HepG2 (cell line): Measurements from ENCODE around the gene ARPC1B. TPM values are rescaled to one million over a fixed set of nuclear protein-coding genes. Genes with fewer than 3 reads are reported as not detected.

Source experiments
- ERF ChIP-seq: IDR thresholded peaks from 2 replicates; pipeline ENCODE4 v1.6.1; 2018; ENCODE audit warnings: missing biosample characterization, missing genetic modification reagents
- FOSL2 ChIP-seq: sonication (generic); formaldehyde crosslinking; IDR thresholded peaks from 2 replicates; pipeline ENCODE4 v1.4.0; 2020; ENCODE audit warnings: missing genetic modification reagents
- GMEB1 ChIP-seq: sonication (generic); formaldehyde crosslinking; IDR thresholded peaks from 2 replicates; pipeline ENCODE4 v1.5.1; 2020; ENCODE audit warnings: missing genetic modification reagents, mild to moderate bottlenecking, borderline replicate concordance
- HNRNPUL1 ChIP-seq: fragments of 200-400 bp; formaldehyde crosslinking; IDR thresholded peaks from 2 replicates; pipeline ENCODE4 v1.6.1; 2017; ENCODE audit warnings: low read depth, mild to moderate bottlenecking, low read length, moderate library complexity
- SOX6 ChIP-seq, 2 experiments: fragments of 450-650 bp in 1 of 2; sonication (generic) in 1 of 2; formaldehyde crosslinking in 1 of 2; IDR thresholded peaks; 2 replicates each; pipeline versions ENCODE4 v1.4.0 to v1.6.1; 2017 to 2020; ENCODE audit warnings: antibody characterized with exemption in 1 of 2, mild to moderate bottlenecking in 1 of 2, missing genetic modification reagents in 1 of 2
- STAT5B ChIP-seq: sonication (generic); formaldehyde crosslinking; IDR thresholded peaks from 2 replicates; pipeline ENCODE4 v1.4.0; 2020; ENCODE audit warnings: missing genetic modification reagents
- ZIK1 ChIP-seq: sonication (generic); formaldehyde crosslinking; IDR thresholded peaks from 2 replicates; pipeline ENCODE4 v1.5.0; 2020; ENCODE audit warnings: mild to moderate bottlenecking, low read depth, missing genetic modification reagents, borderline replicate concordance
- ZMYM2 ChIP-seq: sonication (generic); formaldehyde crosslinking; IDR thresholded peaks from 2 replicates; pipeline ENCODE4 v1.8.0; 2022; ENCODE audit warnings: mild to moderate bottlenecking, missing genetic modification reagents
- ZNF329 ChIP-seq: sonication (generic); formaldehyde crosslinking; IDR thresholded peaks from 2 replicates; pipeline ENCODE4 v1.9.0; 2021; ENCODE audit warnings: low read depth, mild to moderate bottlenecking, missing genetic modification reagents
- ZNF572 ChIP-seq: sonication (generic); formaldehyde crosslinking; IDR thresholded peaks from 2 replicates; pipeline ENCODE4 v1.5.1; 2020; ENCODE audit warnings: mild to moderate bottlenecking, missing genetic modification reagents
- ZNF782 ChIP-seq: sonication (generic); formaldehyde crosslinking; IDR thresholded peaks from 2 replicates; pipeline ENCODE4 v1.4.0; 2020; ENCODE audit warnings: missing genetic modification reagents, mild to moderate bottlenecking, borderline replicate concordance
- ZNF878 ChIP-seq: sonication (generic); formaldehyde crosslinking; IDR thresholded peaks from 2 replicates; pipeline ENCODE4 v1.8.1; 2023; ENCODE audit warnings: mild to moderate bottlenecking, missing genetic modification reagents, moderate library complexity
- polyA plus RNA-seq, 8 experiments: library from polyadenylated mRNA; depleted of rRNA in 3 of 8; stranded (reverse) in 7 of 8; unstranded in 1 of 8; fragments of >200 nt; fragmentation: Illumina TruSeq in 4 of 8; extraction: Trizol in 4 of 8; gene quantifications; 2 replicates each; pipeline versions ENCODE4 v1.2.1 to v1.2.3, GENCODE V29; 2011 to 2016; ENCODE audit warnings: low read depth in 4 of 8, missing spikeins in 1 of 8, mixed read lengths in 1 of 8; ENCODE audit not compliant: insufficient read depth in 1 of 8
- total RNA-seq, 5 experiments: library from RNA; depleted of rRNA; stranded (reverse); fragments of >200 nt; fragmentation: Illumina TruSeq; extraction: Trizol; gene quantifications; 2 replicates each; pipeline ENCODE4 v1.2.3, GENCODE V29; 2016; ENCODE audit warnings: low read depth in 1 of 5
- TF ChIP-seq, protein P1 (sequence below): sonication (generic); formaldehyde crosslinking; IDR thresholded peaks from 2 replicates; pipeline ENCODE4 v1.4.0; 2020; ENCODE audit warnings: missing genetic modification reagents, borderline replicate concordance
- TF ChIP-seq, protein P2 (sequence below): sonication (generic); formaldehyde crosslinking; IDR thresholded peaks from 2 replicates; pipeline ENCODE4 v1.5.0; 2020; ENCODE audit warnings: missing genetic modification reagents
- TF ChIP-seq, protein P3 (sequence below): sonication (generic); formaldehyde crosslinking; IDR thresholded peaks from 2 replicates; pipeline ENCODE4 v1.8.0; 2022; ENCODE audit warnings: mild to moderate bottlenecking, missing genetic modification reagents, moderate library complexity
- TF ChIP-seq, protein P4 (sequence below): sonication (generic); formaldehyde crosslinking; IDR thresholded peaks from 2 replicates; pipeline ENCODE4 v1.5.0; 2020; ENCODE audit warnings: mild to moderate bottlenecking, missing genetic modification reagents
- TF ChIP-seq, protein P5 (sequence below): IDR thresholded peaks from 2 replicates; pipeline ENCODE4 v1.6.1; 2016; ENCODE audit warnings: mild to moderate bottlenecking, missing biosample characterization, missing genetic modification reagents

Gene ARPC1B
- total and polyA plus RNA-seq, 2 of the 13 experiments (the other 11 are each of a cell fraction or from before 2014, with no cell fraction given): 72.9 to 89.1 TPM

- TF ChIP-seq, protein P1, sequence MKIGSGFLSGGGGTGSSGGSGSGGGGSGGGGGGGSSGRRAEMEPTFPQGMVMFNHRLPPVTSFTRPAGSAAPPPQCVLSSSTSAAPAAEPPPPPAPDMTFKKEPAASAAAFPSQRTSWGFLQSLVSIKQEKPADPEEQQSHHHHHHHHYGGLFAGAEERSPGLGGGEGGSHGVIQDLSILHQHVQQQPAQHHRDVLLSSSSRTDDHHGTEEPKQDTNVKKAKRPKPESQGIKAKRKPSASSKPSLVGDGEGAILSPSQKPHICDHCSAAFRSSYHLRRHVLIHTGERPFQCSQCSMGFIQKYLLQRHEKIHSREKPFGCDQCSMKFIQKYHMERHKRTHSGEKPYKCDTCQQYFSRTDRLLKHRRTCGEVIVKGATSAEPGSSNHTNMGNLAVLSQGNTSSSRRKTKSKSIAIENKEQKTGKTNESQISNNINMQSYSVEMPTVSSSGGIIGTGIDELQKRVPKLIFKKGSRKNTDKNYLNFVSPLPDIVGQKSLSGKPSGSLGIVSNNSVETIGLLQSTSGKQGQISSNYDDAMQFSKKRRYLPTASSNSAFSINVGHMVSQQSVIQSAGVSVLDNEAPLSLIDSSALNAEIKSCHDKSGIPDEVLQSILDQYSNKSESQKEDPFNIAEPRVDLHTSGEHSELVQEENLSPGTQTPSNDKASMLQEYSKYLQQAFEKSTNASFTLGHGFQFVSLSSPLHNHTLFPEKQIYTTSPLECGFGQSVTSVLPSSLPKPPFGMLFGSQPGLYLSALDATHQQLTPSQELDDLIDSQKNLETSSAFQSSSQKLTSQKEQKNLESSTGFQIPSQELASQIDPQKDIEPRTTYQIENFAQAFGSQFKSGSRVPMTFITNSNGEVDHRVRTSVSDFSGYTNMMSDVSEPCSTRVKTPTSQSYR (CRISPR knock-in tag): no peak
- no peak; the same call in 1 of the 2 replicates for TF ChIP-seq ZNF782 (CRISPR knock-in tag)
- no peak for TF ChIP-seq HNRNPUL1
- TF ChIP-seq SOX6 (IDR thresholded peaks at IDR 0.05): no peak
- TF ChIP-seq SOX6 (CRISPR knock-in tag; IDR thresholded peaks at IDR 0.05): peak; percentile 69
- peak; percentile 98 for TF ChIP-seq ZNF572
- TF ChIP-seq ERF: peak; percentile 92
- TF ChIP-seq, protein P2, sequence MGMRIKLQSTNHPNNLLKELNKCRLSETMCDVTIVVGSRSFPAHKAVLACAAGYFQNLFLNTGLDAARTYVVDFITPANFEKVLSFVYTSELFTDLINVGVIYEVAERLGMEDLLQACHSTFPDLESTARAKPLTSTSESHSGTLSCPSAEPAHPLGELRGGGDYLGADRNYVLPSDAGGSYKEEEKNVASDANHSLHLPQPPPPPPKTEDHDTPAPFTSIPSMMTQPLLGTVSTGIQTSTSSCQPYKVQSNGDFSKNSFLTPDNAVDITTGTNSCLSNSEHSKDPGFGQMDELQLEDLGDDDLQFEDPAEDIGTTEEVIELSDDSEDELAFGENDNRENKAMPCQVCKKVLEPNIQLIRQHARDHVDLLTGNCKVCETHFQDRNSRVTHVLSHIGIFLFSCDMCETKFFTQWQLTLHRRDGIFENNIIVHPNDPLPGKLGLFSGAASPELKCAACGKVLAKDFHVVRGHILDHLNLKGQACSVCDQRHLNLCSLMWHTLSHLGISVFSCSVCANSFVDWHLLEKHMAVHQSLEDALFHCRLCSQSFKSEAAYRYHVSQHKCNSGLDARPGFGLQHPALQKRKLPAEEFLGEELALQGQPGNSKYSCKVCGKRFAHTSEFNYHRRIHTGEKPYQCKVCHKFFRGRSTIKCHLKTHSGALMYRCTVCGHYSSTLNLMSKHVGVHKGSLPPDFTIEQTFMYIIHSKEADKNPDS (CRISPR knock-in tag): no peak; the same call in 1 of the 2 replicates
- 0 out of 2 replicates have a peak, but pooled peaks have one; percentile 30 for TF ChIP-seq STAT5B (CRISPR knock-in tag)
- no peak for TF ChIP-seq ZMYM2 (CRISPR knock-in tag)
- no peak for TF ChIP-seq ZNF878 (CRISPR knock-in tag)
- TF ChIP-seq, protein P3, sequence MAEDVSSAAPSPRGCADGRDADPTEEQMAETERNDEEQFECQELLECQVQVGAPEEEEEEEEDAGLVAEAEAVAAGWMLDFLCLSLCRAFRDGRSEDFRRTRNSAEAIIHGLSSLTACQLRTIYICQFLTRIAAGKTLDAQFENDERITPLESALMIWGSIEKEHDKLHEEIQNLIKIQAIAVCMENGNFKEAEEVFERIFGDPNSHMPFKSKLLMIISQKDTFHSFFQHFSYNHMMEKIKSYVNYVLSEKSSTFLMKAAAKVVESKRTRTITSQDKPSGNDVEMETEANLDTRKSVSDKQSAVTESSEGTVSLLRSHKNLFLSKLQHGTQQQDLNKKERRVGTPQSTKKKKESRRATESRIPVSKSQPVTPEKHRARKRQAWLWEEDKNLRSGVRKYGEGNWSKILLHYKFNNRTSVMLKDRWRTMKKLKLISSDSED (CRISPR knock-in tag): no peak
- 0 out of 2 replicates have a peak, but pooled peaks have one; percentile 59 for TF ChIP-seq ZNF329 (CRISPR knock-in tag)
- TF ChIP-seq, protein P4, sequence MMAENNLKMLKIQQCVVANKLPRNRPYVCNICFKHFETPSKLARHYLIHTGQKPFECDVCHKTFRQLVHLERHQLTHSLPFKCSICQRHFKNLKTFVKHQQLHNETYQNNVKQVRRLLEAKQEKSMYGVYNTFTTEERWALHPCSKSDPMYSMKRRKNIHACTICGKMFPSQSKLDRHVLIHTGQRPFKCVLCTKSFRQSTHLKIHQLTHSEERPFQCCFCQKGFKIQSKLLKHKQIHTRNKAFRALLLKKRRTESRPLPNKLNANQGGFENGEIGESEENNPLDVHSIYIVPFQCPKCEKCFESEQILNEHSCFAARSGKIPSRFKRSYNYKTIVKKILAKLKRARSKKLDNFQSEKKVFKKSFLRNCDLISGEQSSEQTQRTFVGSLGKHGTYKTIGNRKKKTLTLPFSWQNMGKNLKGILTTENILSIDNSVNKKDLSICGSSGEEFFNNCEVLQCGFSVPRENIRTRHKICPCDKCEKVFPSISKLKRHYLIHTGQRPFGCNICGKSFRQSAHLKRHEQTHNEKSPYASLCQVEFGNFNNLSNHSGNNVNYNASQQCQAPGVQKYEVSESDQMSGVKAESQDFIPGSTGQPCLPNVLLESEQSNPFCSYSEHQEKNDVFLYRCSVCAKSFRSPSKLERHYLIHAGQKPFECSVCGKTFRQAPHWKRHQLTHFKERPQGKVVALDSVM: peak; percentile 30; the same call in 1 of the 2 replicates
- peak; percentile 87; the same call in 1 of the 2 replicates for TF ChIP-seq GMEB1 (CRISPR knock-in tag)
- TF ChIP-seq, protein P5, sequence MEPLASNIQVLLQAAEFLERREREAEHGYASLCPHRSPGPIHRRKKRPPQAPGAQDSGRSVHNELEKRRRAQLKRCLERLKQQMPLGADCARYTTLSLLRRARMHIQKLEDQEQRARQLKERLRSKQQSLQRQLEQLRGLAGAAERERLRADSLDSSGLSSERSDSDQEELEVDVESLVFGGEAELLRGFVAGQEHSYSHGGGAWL (CRISPR knock-in tag): peak; percentile 70; the same call in 1 of the 2 replicates
- peak; percentile 71 for TF ChIP-seq FOSL2 (CRISPR knock-in tag)
- TF ChIP-seq ZIK1: peak; percentile 87; the same call in 1 of the 2 replicates
These were observed 34.1 kb downstream of the ARPC1B start, which contains the start of the genes BUD31 and PDAP1 (continued) for GRCh38 chr7:99408379-99409191.
